Measurements from ENCODE around the gene SLC35A2.

Gene SLC35A2

DNA sequence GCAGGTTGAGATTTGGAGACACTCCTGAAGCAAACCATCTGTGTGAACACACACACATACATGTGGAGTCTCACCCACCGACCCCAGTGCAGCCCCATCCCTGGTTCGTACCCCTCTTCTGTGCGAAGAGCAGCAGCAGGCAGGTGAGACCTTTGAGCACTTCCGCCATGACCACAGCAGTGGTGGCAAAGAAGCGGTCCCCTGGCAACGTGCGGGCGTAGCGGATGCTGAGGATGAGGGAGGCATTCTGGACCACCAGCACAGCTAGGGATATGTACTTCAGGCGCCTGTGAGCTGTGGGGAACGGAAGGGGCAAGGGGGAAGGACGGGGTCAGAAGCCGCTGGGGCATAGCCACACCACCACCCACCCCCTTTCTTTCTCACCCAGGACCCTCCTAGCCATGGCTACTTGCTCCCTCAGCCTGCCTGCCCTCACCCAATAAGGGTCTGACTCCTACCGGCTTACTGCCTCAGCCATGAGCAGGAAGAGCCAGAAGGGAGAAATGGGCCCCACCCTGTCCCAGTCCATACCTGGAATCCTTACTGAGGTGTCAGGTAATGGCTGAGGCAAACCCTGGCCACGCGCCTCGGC is 1.6 kb downstream of the SLC35A2 start:
- Histone ChIP-seq H3K9me3 (ENCODE audit: insufficient read depth, low read length) (no peaks in the 10 kb centered on the region), H3K27ac (ENCODE audit: low read length) (no peak overlapping the region; the same call in 1 of the 2 replicates), H3K36me3 (replicated peaks; ENCODE audit: low read depth, low read length) (peaks cover 30% of the 10 kb centered on the region), H3K4me1 (ENCODE audit: low read length) (peaks cover 30% of the 10 kb centered on the region), H3K4me2 (ENCODE audit: low read length) (no peak overlapping the region), H3K27me3 (ENCODE audit: low read depth, low read length) (no peaks in the 10 kb centered on the region), H3K4me3 (ENCODE audit: low read length) (peak overlapping the region; percentile 100; the same call in 1 of the 2 replicates), H2AFZ (ENCODE audit: low read depth, low read length) (no peak overlapping the region), H4K20me1 (ENCODE audit: insufficient read depth, low read length) (peaks cover 25% of the 10 kb centered on the region), H3K79me2 (ENCODE audit: low read length) (peaks cover 34% of the 10 kb centered on the region), H3K9ac (ENCODE audit: low read length) (no peak overlapping the region)
- TF ChIP-seq EZH2phosphoT487 (IDR thresholded peaks at IDR 0.05; ENCODE audit: low read depth), result no peak
- TF ChIP-seq, protein P1, sequence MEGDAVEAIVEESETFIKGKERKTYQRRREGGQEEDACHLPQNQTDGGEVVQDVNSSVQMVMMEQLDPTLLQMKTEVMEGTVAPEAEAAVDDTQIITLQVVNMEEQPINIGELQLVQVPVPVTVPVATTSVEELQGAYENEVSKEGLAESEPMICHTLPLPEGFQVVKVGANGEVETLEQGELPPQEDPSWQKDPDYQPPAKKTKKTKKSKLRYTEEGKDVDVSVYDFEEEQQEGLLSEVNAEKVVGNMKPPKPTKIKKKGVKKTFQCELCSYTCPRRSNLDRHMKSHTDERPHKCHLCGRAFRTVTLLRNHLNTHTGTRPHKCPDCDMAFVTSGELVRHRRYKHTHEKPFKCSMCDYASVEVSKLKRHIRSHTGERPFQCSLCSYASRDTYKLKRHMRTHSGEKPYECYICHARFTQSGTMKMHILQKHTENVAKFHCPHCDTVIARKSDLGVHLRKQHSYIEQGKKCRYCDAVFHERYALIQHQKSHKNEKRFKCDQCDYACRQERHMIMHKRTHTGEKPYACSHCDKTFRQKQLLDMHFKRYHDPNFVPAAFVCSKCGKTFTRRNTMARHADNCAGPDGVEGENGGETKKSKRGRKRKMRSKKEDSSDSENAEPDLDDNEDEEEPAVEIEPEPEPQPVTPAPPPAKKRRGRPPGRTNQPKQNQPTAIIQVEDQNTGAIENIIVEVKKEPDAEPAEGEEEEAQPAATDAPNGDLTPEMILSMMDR (IDR thresholded peaks at IDR 0.05; ENCODE audit: low read depth, low read length), result no peak

GRCh38 chrX:48908600-48908999 is 2.8 kb downstream of the SLC35A2 start:
- Histone ChIP-seq H3K4me1 (ENCODE audit: low read length) (peaks cover 18% of the 10 kb centered on the region), H2AFZ (ENCODE audit: low read depth, low read length) (no peak overlapping the region), H3K9ac (ENCODE audit: low read length) (no peak overlapping the region), H4K20me1 (ENCODE audit: insufficient read depth, low read length) (peaks cover 13% of the 10 kb centered on the region), H3K36me3 (replicated peaks; ENCODE audit: low read depth, low read length) (peaks cover 18% of the 10 kb centered on the region), H3K79me2 (ENCODE audit: low read length) (peaks cover 22% of the 10 kb centered on the region), H3K9me3 (ENCODE audit: insufficient read depth, low read length) (no peaks in the 10 kb centered on the region), H3K4me3 (ENCODE audit: low read length) (no peak overlapping the region), H3K4me2 (ENCODE audit: low read length) (no peak overlapping the region), H3K27ac (ENCODE audit: low read length) (no peak overlapping the region), H3K27me3 (ENCODE audit: low read depth, low read length) (no peaks in the 10 kb centered on the region)
- no peak for TF ChIP-seq EZH2phosphoT487 (IDR thresholded peaks at IDR 0.05; ENCODE audit: low read depth)
- TF ChIP-seq, protein P1 (IDR thresholded peaks at IDR 0.05; ENCODE audit: low read depth, low read length), result no peak

DNA sequence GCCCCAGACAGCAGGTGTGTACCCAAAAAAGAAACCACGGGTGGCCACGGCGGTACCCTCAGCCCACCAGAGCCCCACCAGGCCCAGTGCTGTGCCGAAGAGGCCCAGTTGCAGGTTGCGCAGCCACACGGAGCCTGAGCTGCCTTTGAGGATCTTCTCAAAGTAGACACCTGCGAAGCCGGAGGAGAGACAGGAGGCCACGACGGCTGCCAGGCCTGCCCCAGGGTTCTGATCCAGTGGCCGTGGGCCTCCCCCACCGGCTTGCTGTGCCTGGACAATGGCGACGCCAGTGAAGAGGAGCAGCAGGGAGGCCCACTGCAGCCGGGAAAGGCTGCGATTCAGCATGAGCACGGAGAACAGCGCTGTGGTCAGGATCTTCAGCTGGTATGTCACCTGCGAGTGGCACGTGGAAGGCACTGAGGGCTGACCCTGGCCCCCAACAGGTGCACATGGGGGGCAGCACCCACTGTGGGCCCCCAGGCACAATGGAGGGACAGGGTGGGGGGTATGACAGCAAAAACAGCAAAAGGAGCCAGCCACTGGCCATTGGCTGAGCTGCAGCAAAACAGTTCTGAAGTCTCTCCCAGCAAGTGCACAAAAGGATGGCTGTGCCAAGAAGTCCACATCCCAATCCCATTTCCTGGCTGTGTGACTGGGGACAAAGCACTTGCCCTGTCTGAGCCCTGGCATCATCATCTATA is 6.2 kb downstream of the SLC35A2 start:
- Histone ChIP-seq H3K9me3 (ENCODE audit: insufficient read depth, low read length) (no peaks in the 10 kb centered on the region), H3K27me3 (ENCODE audit: low read depth, low read length) (no peaks in the 10 kb centered on the region), H3K4me3 (ENCODE audit: low read length) (no peak overlapping the region), H4K20me1 (ENCODE audit: insufficient read depth, low read length) (no peaks in the 10 kb centered on the region), H3K79me2 (ENCODE audit: low read length) (peaks cover 10% of the 10 kb centered on the region), H3K9ac (ENCODE audit: low read length) (no peak overlapping the region), H2AFZ (ENCODE audit: low read depth, low read length) (no peak overlapping the region), H3K36me3 (replicated peaks; ENCODE audit: low read depth, low read length) (peaks cover 15% of the 10 kb centered on the region), H3K4me1 (ENCODE audit: low read length) (no peaks in the 10 kb centered on the region), H3K4me2 (ENCODE audit: low read length) (no peak overlapping the region), H3K27ac (ENCODE audit: low read length) (no peak overlapping the region)
- no peak for TF ChIP-seq EZH2phosphoT487 (IDR thresholded peaks at IDR 0.05; ENCODE audit: low read depth)
- TF ChIP-seq, protein P1 (IDR thresholded peaks at IDR 0.05; ENCODE audit: low read depth, low read length), result no peak

DNA sequence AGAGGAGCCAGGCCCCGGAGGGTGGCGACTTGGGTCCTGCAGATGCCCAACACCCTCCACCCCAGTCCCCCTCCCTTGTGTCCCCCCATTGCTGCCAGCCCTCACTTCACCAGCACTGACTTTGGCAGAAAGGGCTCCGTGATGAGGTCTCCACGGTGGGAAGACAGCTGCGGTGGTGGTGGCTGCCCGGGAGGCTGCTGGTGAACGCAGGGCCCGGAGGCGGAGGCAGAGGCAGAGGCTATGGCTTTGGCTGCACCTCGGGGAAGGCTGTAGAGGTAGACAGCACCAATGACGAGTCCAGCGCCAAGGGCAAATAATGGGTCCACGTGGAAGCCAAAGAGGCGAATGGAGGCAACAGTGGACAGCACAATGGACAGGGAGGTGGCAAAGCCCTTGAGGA is 6.8 kb downstream of the SLC35A2 start:
- Histone ChIP-seq H3K4me1 (ENCODE audit: low read length) (peaks cover under 1% of the 10 kb centered on the region; the same call in 1 of the 2 replicates), H3K4me3 (ENCODE audit: low read length) (no peak overlapping the region), H3K9ac (ENCODE audit: low read length) (no peak overlapping the region), H3K27me3 (ENCODE audit: low read depth, low read length) (no peaks in the 10 kb centered on the region), H3K4me2 (ENCODE audit: low read length) (no peak overlapping the region), H3K27ac (ENCODE audit: low read length) (no peak overlapping the region), H2AFZ (ENCODE audit: low read depth, low read length) (no peak overlapping the region), H3K79me2 (ENCODE audit: low read length) (peaks cover 11% of the 10 kb centered on the region), H3K36me3 (replicated peaks; ENCODE audit: low read depth, low read length) (peaks cover 16% of the 10 kb centered on the region), H4K20me1 (ENCODE audit: insufficient read depth, low read length) (no peaks in the 10 kb centered on the region), H3K9me3 (ENCODE audit: insufficient read depth, low read length) (no peaks in the 10 kb centered on the region)
- TF ChIP-seq, protein P1 (IDR thresholded peaks at IDR 0.05; ENCODE audit: low read depth, low read length), result no peak
- no peak for TF ChIP-seq EZH2phosphoT487 (IDR thresholded peaks at IDR 0.05; ENCODE audit: low read depth)
